HCT116 (cell line): ENCODE results near the gene HPX. TPM values are rescaled to one million over a fixed set of nuclear protein-coding genes. Genes with fewer than 3 reads are reported as not detected.

Experiments
- ATAC-seq: fragments of 200-7000 bp; cut with Tn5 transposase; 2 replicates; pipeline ENCODE4 v1.9.1; 2020; ENCODE audit warnings: mild to moderate bottlenecking, moderate library complexity
- BruUV-seq: library from RNA; stranded (reverse); fragments of 400-500 nt; replicated peaks from 2 replicates; lab custom pipeline; 2021; lab: Mats Ljungman, UMichigan
- CTCF ChIA-PET: fragments of 300-600 bp; sonication (Branson Sonifier 250); formaldehyde crosslinking; loops from one replicate; lab custom pipeline; 2021; ENCODE audit warnings: antibody characterized with exemption; lab: Charles Lee
- POLR2A ChIA-PET: fragments of 300-600, 350-600 bp; sonication (Branson Sonifier 250); formaldehyde crosslinking; loops from one replicate; lab custom pipeline; 2021; ENCODE audit warnings: antibody characterized with exemption; lab: Charles Lee
- RAD21 ChIA-PET, 2 experiments: fragments of 300-600 bp; sonication (Branson Sonifier 250); formaldehyde crosslinking; loops; one replicate each; lab custom pipeline; 2023; ENCODE audit warnings: low total read pairs in 2 of 2; ENCODE audit not compliant: uncharacterized antibody in 2 of 2, unreplicated experiment in 2 of 2, low non-redundant PET in 1 of 2; lab: Charles Lee
- DNase-seq: peaks from one replicate; pipeline ENCODE4 v3.0.0-alpha.2; 2010; ENCODE audit warnings: low read depth, low spot score
- H2AFZ ChIP-seq: fragments of 200-600 bp; shearing (Covaris generic), sonication (generic); 2 replicates; pipeline ENCODE4 v1.6.1; 2017; ENCODE audit warnings: low read depth, mixed run types, mixed read lengths, antibody characterized with exemption, low read length; ENCODE audit not compliant: poor library complexity, severe bottlenecking
- H3K27ac ChIP-seq: 2 replicates; pipeline ENCODE4 v1.5.1; 2012; ENCODE audit warnings: low read depth, low read length
- H3K27me3 ChIP-seq: fragments of 200-600 bp; sonication (generic); 2 replicates; pipeline ENCODE4 v1.6.1; 2016; ENCODE audit warnings: mixed run types, low read length, mixed read lengths; ENCODE audit not compliant: insufficient read depth
- H3K36me3 ChIP-seq, 2 experiments: fragments of 200-500 bp in 1 of 2; fragments of 200-600 bp in 1 of 2; sonication (Bioruptor generic) in 1 of 2; sonication (generic) in 1 of 2; 2 replicates each; pipeline versions ENCODE4 v1.5.1 to v1.6.1; 2014 to 2016; ENCODE audit warnings: low read length in 2 of 2, inconsistent platforms in 1 of 2, mixed read lengths in 1 of 2, mixed run types in 1 of 2; ENCODE audit not compliant: insufficient read depth in 2 of 2, control insufficient read depth in 1 of 2
- H3K4me1 ChIP-seq, 2 experiments: fragments of 200-600 bp in 1 of 2; sonication (generic) in 1 of 2; 2 replicates each; pipeline versions ENCODE4 v1.5.1 to v1.6.1; 2012 to 2017; ENCODE audit warnings: low read length in 2 of 2, inconsistent platforms in 1 of 2, mild to moderate bottlenecking in 1 of 2, mixed read lengths in 1 of 2, mixed run types in 1 of 2, moderate library complexity in 1 of 2; ENCODE audit not compliant: insufficient read depth in 2 of 2, control insufficient read depth in 1 of 2
- H3K4me2 ChIP-seq: fragments of 200-600 bp; sonication (generic); 2 replicates; pipeline ENCODE4 v1.6.1; 2017; ENCODE audit warnings: mixed run types, low read length, mixed read lengths
- H3K4me3 ChIP-seq, 2 experiments: fragments of 200-600 bp in 1 of 2; sonication (generic) in 1 of 2; replicated peaks in 1 of 2; 2 replicates each; pipeline ENCODE4 v1.5.1; 2011 to 2016; ENCODE audit warnings: low read length in 2 of 2, control low read depth in 1 of 2, low read depth in 1 of 2, mild to moderate bottlenecking in 1 of 2, mixed read lengths in 1 of 2, mixed run types in 1 of 2
- H3K79me2 ChIP-seq: fragments of 200-600 bp; sonication (generic); 2 replicates; pipeline ENCODE4 v1.6.1; 2017; ENCODE audit warnings: mild to moderate bottlenecking, mixed run types, low read length, moderate library complexity, mixed read lengths; ENCODE audit not compliant: insufficient read depth
- H3K9ac ChIP-seq: fragments of 200-600 bp; sonication (generic); 2 replicates; pipeline ENCODE4 v1.6.1; 2016; ENCODE audit warnings: low read length, mixed read lengths
- H3K9me2 ChIP-seq: fragments of 200-600 bp; sonication (generic), shearing (Covaris generic); 2 replicates; pipeline ENCODE4 v1.6.1; 2017; ENCODE audit warnings: mixed run types, mild to moderate bottlenecking, moderate library complexity; ENCODE audit not compliant: insufficient read depth
- H3K9me3 ChIP-seq, 2 experiments: fragments of 200-500 bp in 1 of 2; fragments of 200-600 bp in 1 of 2; sonication (Bioruptor generic) in 1 of 2; sonication (generic) in 1 of 2; 2 replicates each; pipeline ENCODE4 v1.6.1; 2014 to 2017; ENCODE audit warnings: low read length in 2 of 2, mixed read lengths in 2 of 2, inconsistent platforms in 1 of 2, low read depth in 1 of 2, mild to moderate bottlenecking in 1 of 2, mixed run types in 1 of 2, moderate library complexity in 1 of 2; ENCODE audit not compliant: control insufficient read depth in 1 of 2, insufficient read depth in 1 of 2
- H4K20me1 ChIP-seq: fragments of 200-600 bp; sonication (generic), shearing (Covaris generic); 2 replicates; pipeline ENCODE4 v1.6.1; 2017; ENCODE audit warnings: mixed run types, mild to moderate bottlenecking, moderate library complexity; ENCODE audit not compliant: insufficient read depth
- ATF3 ChIP-seq: IDR thresholded peaks from 2 replicates; pipeline ENCODE4 v1.6.1; 2012
- CEBPB ChIP-seq: IDR thresholded peaks from 2 replicates; pipeline ENCODE4 v1.6.1; 2012; ENCODE audit warnings: low read depth
- EGR1 ChIP-seq: IDR thresholded peaks from 2 replicates; pipeline ENCODE4 v1.6.1; 2012; ENCODE audit warnings: low read depth
- ELF1 ChIP-seq: IDR thresholded peaks from 2 replicates; pipeline ENCODE4 v1.6.1; 2012; ENCODE audit warnings: low read depth, borderline replicate concordance
- EZH2phosphoT487 ChIP-seq: fragments of 200-600 bp; IDR thresholded peaks from 2 replicates; pipeline ENCODE4 v1.6.1; 2018; ENCODE audit warnings: antibody characterized with exemption, borderline replicate concordance
- RAD21 ChIP-seq: IDR thresholded peaks from 2 replicates; pipeline ENCODE4 v1.6.1; 2012; ENCODE audit warnings: low read depth, mild to moderate bottlenecking
- SRF ChIP-seq: IDR thresholded peaks from 2 replicates; pipeline ENCODE4 v1.6.1; 2012; ENCODE audit warnings: low read depth
- YY1 ChIP-seq: IDR thresholded peaks from 2 replicates; pipeline ENCODE4 v1.6.1; 2011; ENCODE audit warnings: low read length, low read depth, moderate library complexity, mild to moderate bottlenecking; ENCODE audit not compliant: insufficient replicate concordance; ENCODE audit errors: extremely low read depth
- ZBTB33 ChIP-seq: IDR thresholded peaks from 2 replicates; pipeline ENCODE4 v1.6.1; 2011; ENCODE audit warnings: mild to moderate bottlenecking, low read length, moderate library complexity; ENCODE audit not compliant: insufficient replicate concordance; ENCODE audit errors: extremely low read depth
- intact Hi-C: fragments of 100-400 bp; cut with micrococcal nuclease; formaldehyde crosslinking; loops from 2 replicates; pipeline ENCODE4 v1.10.0; 2022
- total RNA-seq: library from RNA; stranded (reverse); gene quantifications from one replicate; pipeline ENCODE4 v1.2.1, GENCODE V29; 2021; ENCODE audit not compliant: unreplicated experiment

The HPX gene
- total RNA-seq, 1 experiment from 2014 or later = 4.6 TPM

- Histone ChIP-seq H3K4me3 (no peak overlapping the region), H3K4me1 (no peaks in the 10 kb centered on the region), H3K27ac (no peak overlapping the region), H3K4me2 (no peak overlapping the region), H3K9me3 (no peaks in the 10 kb centered on the region), H3K27me3 (no peaks in the 10 kb centered on the region), H4K20me1 (no peaks in the 10 kb centered on the region), H3K9ac (no peak overlapping the region), H3K36me3 (no peaks in the 10 kb centered on the region), H3K79me2 (no peaks in the 10 kb centered on the region), H3K9me2 (no peaks in the 10 kb centered on the region), H2AFZ (no peak overlapping the region)
- ChIA-PET POLR2A (no interaction called here), CTCF (no interaction called here), RAD21 (no interaction called here)
- DNase-seq = no peak
- no TSS peak for BruUV-seq
- ATAC-seq = no peak
- TF ChIP-seq ZBTB33 = no peak
- TF ChIP-seq ATF3 = no peak
- no peak for TF ChIP-seq EZH2phosphoT487
- TF ChIP-seq SRF = no peak
- TF ChIP-seq ELF1 = no peak
- intact Hi-C loops = no loop called here
These were observed 34.9 kb downstream of the HPX start for GRCh38 chr11:6405846-6406245.

GRCh38 chr11:6405052-6405667 lies 35.6 kb downstream of the HPX start:
- intact Hi-C loops = no loop called here
- Histone ChIP-seq H3K27ac (no peak overlapping the region), H3K4me2 (no peak overlapping the region), H3K27me3 (no peaks in the 10 kb centered on the region), H3K4me1 (no peaks in the 10 kb centered on the region), H3K9ac (no peak overlapping the region), H3K79me2 (no peaks in the 10 kb centered on the region), H3K9me2 (no peaks in the 10 kb centered on the region), H3K9me3 (no peaks in the 10 kb centered on the region), H4K20me1 (no peaks in the 10 kb centered on the region), H2AFZ (no peak overlapping the region), H3K4me3 (no peak overlapping the region), H3K36me3 (no peaks in the 10 kb centered on the region)
- CTCF ChIA-PET = no interaction called here
- POLR2A ChIA-PET = no interaction called here
- ATAC-seq = no peak
- TF ChIP-seq YY1 (no peak), RAD21 (no peak), EGR1 (no peak), CEBPB (no peak)
- no peak for DNase-seq
- no TSS peak for BruUV-seq
- RAD21 ChIA-PET = no interaction called here
